ACHN (cell line): ENCODE results near the gene FNDC5.

Experiments
- DNase-seq: peaks from one replicate; pipeline ENCODE4 v3.0.0-alpha.2; 2015
- in situ Hi-C: cut with HindIII; loops from 2 replicates; pipeline ENCODE4 v1.10.0; 2017; ENCODE audit warnings: low sequenced_read_pairs, low pct_ligation_motif_present, low pct_unique_long_range_greater_than_20kb

Gene FNDC5

GRCh38 chr1:32899586-32900296, 29.0 kb upstream of the FNDC5 start:
- no peak for DNase-seq
- in situ Hi-C loops: no loop called here

GRCh38 chr1:32898958-32899357, 28.2 kb upstream of the FNDC5 start:
- in situ Hi-C loops: no loop called here
- no peak for DNase-seq

GRCh38 chr1:32898056-32898455, 27.3 kb upstream of the FNDC5 start:
- no peak for DNase-seq
- in situ Hi-C loops: no loop called here

- no peak for DNase-seq
- in situ Hi-C loops: no loop called here
These were observed 26.7 kb upstream of the FNDC5 start for GRCh38 chr1:32897082-32898049.

- in situ Hi-C loops: no loop called here
- DNase-seq: no peak
These were observed 25.7 kb upstream of the FNDC5 start for GRCh38 chr1:32896451-32896850.

- DNase-seq: no peak
- in situ Hi-C loops: no loop called here
These were observed 24.9 kb upstream of the FNDC5 start for GRCh38 chr1:32895325-32896215.

GRCh38 chr1:32894681-32895080, 24.0 kb upstream of the FNDC5 start:
- DNase-seq: no peak
- in situ Hi-C loops: no loop called here

GRCh38 chr1:32894019-32894600, 23.4 kb upstream of the FNDC5 start:
- DNase-seq: no peak
- in situ Hi-C loops: no loop called here

GRCh38 chr1:32893198-32894018, 22.7 kb upstream of the FNDC5 start:
- in situ Hi-C loops: no loop called here
- DNase-seq: peak; percentile 69

- in situ Hi-C loops: no loop called here
These were observed 21.9 kb upstream of the FNDC5 start for GRCh38 chr1:32892368-32893197.

GRCh38 chr1:32891630-32892029, 20.9 kb upstream of the FNDC5 start:
- no peak for DNase-seq
- in situ Hi-C loops: no loop called here

More at GRCh38 chr1:32892368-32893197, 21.9 kb upstream of the FNDC5 start:
- peak; percentile 49 for DNase-seq

GRCh38 chr1:32891241-32891570, 20.5 kb upstream of the FNDC5 start:
- in situ Hi-C loops: no loop called here
- DNase-seq: no peak

- in situ Hi-C loops: no loop called here
These were observed 20.0 kb upstream of the FNDC5 start for GRCh38 chr1:32890516-32891240.

GRCh38 chr1:32889731-32890278, 19.1 kb upstream of the FNDC5 start:
- DNase-seq: no peak
- in situ Hi-C loops: no loop called here

More at GRCh38 chr1:32890516-32891240, 20.0 kb upstream of the FNDC5 start:
- DNase-seq: no peak

GRCh38 chr1:32888677-32889420, 18.1 kb upstream of the FNDC5 start:
- in situ Hi-C loops: no loop called here
- DNase-seq: no peak
